ENCODE data around the gene DDX31.
"Not testable (repeated sequence)": the region's sequence is repeated elsewhere in the genome, so short reads cannot be mapped to it uniquely, and the experiment has no call there.

The DDX31 gene

DNA sequence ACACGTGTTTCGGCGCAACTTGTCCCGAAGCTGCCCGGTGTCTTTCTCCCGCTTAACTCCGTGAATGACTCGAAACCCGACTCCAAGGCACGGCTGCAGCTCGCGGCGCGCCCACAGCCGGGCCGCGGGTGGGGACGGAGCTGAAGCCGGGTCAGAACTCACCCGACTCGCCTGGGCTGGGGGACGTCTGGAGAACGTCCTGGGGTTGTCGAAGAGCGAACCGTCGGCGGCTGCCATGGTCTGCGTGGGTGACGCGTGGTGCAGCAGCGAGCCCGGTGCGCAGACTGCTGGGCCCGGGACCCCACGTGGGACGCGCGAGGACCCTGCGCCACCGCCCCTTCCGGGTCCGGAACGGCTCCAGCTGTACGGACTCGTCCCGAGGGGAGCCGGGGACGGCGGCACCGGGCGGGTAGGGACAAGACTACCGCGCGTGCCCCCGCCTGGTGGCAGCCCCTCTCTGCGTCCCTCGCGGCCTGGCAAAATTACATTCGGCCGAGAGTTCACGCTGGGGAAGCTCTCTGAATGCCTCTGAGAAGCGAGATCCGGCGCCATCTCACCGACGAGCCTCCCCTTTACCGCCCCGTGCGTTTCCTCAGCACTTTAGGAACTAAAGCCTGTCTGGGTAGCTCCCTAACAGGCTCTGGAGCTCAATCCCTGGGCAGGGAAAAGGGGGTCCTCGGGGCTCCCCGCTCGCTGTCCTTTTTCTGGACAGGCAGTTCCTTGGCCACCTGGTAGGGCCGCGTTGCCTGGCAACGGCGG, at the start of gene DDX31:
TSS of gene DDX31 (minus strand) at position 286 of the 759 bp plus-strand sequence. CDS start at position 237, 49 bp downstream.
- DNase-seq (ENCODE audit: low read depth), result peak; percentile 68

DNA sequence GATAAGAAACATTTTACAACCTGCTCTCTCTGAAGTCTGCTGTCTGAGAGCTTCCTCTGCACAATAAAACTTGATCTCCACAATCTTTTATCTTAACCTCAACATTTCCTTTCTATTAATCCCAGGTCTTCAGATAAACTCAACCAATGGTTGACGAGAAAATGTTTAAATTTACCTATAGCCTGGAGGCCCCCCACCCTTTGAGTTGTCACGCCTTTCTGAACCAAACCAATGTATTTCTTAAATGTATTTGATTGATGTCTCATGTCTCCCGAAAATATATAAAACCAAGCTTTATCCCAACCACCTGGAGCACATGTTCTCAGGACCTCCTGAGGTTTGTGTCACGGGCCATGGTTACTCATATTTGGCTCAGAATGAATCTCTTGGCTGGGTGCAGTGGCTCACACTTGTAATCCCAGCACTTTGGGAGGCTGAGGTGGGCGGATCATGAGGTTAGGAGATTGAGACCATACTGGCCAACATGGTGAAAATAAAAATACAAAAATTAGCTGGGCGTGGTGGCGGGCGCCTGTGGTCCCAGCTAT, 48.7 kb upstream of the DDX31 start:
- DNase-seq (ENCODE audit: low read depth), result not testable (repeated sequence)

GRCh38 chr9:132717326-132717945, 47.7 kb upstream of the DDX31 start:
- no peak for DNase-seq (ENCODE audit: low read depth)

GRCh38 chr9:132716007-132716406, 46.2 kb upstream of the DDX31 start:
- no peak for DNase-seq (ENCODE audit: low read depth)

DNA sequence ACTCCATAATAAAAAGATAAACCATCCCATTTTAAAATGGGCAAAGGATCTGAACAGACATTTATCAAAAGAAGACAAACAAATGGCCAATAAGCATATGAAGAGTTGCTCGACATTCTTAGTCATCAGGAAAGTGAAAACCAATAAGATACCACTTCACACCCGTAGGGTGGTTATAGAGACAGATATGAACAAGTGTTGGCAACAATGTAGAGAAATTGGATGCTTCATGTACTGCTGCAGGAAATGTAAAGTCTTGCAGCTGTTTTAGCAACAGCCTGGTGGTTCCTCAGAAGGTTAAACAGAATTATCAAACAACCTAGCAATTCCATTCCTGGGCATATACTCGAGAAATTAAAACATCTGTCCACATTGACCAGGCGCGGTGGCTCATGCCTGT, 43.0 kb upstream of the DDX31 start:
- DNase-seq (ENCODE audit: low read depth), result no peak

- DNase-seq (ENCODE audit: low read depth), result no peak
These were observed 42.1 kb upstream of the DDX31 start for GRCh38 chr9:132711846-132712245.

DNA sequence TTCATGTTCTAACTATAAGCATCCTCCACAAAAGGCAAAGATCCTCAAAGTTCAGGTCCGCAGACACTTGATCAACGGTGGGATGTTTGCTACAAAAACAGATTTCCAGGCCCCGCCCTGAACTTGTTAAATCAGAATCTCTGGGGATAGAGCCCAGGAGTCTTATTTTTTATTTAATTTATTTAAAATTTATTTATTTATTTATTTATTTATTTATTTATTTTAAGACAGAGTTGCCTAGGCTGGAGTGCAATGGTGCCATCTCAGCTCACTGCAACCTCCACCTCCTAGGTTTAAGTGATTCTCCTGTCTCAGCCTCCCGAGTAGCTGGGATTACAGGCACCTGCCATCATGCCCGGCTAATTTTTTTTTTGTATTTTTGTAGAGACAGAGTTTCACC, 41.4 kb upstream of the DDX31 start:
- not testable (repeated sequence) for DNase-seq (ENCODE audit: low read depth)

DNA sequence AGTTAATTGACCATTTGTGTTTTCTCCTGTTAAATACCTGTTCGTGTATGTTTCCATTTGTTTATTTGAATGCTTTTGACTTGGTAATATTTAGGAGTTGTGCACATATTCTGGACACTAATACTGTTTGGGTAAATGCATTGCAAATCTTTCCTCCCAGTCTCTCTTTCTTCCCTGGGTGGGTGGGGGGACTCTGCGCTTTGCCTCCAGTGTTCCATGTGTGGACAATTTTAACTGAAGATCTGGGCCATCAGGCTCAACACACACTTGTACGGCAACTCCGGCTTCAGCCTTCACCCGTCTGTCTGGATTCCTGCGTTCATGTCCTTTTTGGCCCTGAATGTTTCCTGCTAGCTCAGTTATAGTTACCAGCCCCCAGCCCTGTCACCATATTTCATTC, 40.5 kb upstream of the DDX31 start:
- no peak for DNase-seq (ENCODE audit: low read depth)

DNA sequence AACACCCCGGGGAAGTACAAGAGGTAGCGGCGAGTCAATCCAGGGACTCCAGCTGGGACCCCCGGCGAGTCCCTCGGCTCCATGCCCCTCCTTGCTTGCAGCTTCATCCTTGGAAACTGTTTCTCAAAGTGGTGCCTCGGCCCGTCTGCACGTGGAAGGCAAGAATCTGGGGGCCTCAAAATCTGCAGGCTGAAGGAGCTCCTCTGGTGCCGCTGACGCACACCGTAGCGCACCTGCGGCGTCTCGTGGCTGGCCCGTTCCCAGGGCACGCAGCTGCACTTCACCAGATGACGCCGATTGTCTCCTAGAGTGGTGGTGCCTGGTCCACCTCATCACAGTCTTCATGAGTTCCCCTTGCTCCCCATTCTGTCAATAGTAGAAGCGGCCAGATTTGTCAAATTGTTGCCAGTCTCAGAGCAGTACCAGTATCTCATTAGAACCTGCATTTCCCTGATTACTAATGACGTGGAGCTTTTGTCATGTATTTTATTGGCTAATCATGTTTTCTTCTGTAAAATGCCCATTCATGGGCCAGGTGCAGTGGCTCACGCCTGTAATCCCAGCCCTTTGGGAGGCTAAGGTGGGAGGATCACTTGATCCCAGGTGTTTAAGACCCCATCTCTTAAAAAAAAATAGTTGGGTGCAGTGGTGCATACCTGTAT, 39.1 kb upstream of the DDX31 start:
- DNase-seq (ENCODE audit: low read depth), result no peak

GRCh38 chr9:132708239-132708638, 38.5 kb upstream of the DDX31 start:
- no peak for DNase-seq (ENCODE audit: low read depth)

DNA sequence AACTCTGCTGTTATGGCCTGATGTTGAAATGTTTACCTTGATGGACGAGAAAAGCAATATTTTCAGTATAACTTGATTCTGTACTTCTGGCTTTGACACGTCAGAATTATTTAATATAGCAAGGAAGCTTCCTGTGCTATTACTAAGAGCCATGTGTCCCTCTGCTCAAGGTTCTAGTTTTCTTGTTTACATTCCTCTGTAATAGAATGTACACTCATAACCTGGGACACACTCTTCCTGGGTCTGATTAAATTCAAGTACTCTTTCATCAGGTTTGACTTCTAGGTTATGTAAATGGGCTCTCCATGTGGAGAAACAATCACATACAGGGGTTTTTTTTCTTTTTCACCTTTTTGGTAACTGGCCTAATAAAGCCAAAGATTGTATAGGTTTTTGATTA, 33.6 kb upstream of the DDX31 start:
- no peak for DNase-seq (ENCODE audit: low read depth)

DNA sequence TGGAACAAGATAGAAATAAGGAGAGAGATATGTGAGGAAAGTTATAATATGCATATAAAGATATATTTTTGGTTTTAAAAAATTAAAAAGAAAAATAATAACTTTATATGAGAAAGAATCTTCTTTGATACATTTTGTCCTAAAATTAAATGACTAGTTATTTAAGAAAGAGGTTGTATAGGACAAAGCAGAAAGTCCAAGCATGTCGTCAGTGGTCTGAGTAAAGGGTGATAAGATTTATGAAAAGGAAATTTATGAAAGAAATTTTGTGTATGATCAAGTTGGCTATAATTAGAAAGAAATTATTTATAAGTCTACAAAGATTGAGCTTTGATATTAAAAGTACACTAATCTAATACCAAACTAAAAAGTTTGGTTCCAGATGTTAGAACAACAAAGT, 32.5 kb upstream of the DDX31 start:
- no peak for DNase-seq (ENCODE audit: low read depth)

DNA sequence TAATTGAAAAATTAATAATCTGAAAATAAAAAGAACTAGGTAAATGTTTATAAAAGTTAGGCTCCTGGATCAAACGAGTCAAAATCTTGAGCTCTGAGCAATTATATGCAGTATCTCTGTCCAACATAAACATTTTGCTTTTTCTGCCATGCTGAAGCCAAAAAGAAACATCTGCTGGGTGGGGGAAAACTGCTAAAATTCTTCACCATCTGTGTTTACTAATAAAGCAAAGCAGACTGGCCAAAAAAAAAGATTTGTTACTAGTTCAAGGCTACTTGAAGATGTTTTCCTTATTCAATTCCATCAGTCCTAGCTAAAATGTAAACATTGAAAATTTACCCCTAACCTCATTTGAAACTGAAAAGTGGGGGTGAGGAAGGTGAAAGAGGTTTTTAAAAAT, 30.2 kb upstream of the DDX31 start:
- DNase-seq (ENCODE audit: low read depth), result no peak

- DNase-seq (ENCODE audit: low read depth), result no peak
These were observed 29.2 kb upstream of the DDX31 start for GRCh38 chr9:132698989-132699388.

- no peak for DNase-seq (ENCODE audit: low read depth)
These were observed 27.4 kb upstream of the DDX31 start for GRCh38 chr9:132697230-132697629.

GRCh38 chr9:132694144-132694543, 24.4 kb upstream of the DDX31 start:
- DNase-seq (ENCODE audit: low read depth), result no peak

- no peak for DNase-seq (ENCODE audit: low read depth)
These were observed 20.9 kb upstream of the DDX31 start for GRCh38 chr9:132690696-132691095.

- DNase-seq (ENCODE audit: low read depth), result no peak
These were observed 14.1 kb upstream of the DDX31 start for GRCh38 chr9:132683873-132684272.

GRCh38 chr9:132681561-132681960, 11.8 kb upstream of the DDX31 start:
- DNase-seq (ENCODE audit: low read depth), result no peak

DNA sequence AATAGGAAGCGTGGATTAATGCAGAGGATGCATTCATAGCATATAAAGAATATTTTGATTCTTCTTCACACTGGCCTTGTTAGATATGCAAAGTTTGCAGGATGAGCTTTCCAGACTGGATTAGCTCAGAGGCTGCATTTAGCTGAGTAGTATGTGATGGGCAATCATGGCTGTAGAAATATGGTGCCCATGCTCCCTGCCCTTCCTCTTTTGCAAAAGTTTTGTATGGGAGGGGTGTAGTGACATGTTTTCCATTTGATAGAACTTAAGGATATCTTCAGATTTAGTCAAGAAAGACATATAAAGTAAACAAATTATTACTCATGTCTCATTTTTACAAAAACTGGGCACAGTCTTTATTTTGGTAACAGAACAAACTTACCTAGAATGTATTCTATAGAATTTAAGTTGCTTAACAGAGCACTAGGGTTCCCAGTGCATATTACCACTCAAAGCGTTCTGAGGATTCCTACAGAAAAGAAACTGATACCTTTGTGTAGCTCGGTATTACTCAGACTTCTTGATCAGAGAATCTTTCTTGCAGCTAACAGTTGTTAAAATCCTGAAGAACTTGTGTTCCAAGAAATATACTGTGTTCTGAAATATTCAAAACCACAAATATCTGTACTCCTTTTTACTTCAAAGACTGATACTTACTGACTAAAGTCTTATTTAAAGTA, 10.3 kb upstream of the DDX31 start:
- no peak for DNase-seq (ENCODE audit: low read depth)

GRCh38 chr9:132677976-132678375, 8.2 kb upstream of the DDX31 start:
- DNase-seq (ENCODE audit: low read depth), result no peak

- no peak for DNase-seq (ENCODE audit: low read depth)
These were observed 4.7 kb upstream of the DDX31 start for GRCh38 chr9:132674485-132674884.
